H9 (cell line): ENCODE measurements around the gene FGFR3. TPM values are rescaled to one million over a fixed set of nuclear protein-coding genes. Genes with fewer than 3 reads are reported as not detected.

ENCODE experiments used
- DNase-seq: peaks from one replicate; pipeline ENCODE4 v3.0.0-alpha.2; 2017
- H2AFZ ChIP-seq: one replicate; pipeline ENCODE4 v1.6.1; 2013; ENCODE audit warnings: mild to moderate bottlenecking, low read length, control low read depth, moderate library complexity
- H2AK5ac ChIP-seq: 2 replicates; pipeline ENCODE4 v1.6.1; 2013; ENCODE audit warnings: low read length, control low read depth, mixed read lengths; ENCODE audit not compliant: insufficient read length
- H2BK120ac ChIP-seq: one replicate; pipeline ENCODE4 v1.6.1; 2013; ENCODE audit warnings: low read depth, mild to moderate bottlenecking, low read length, control low read depth, inconsistent platforms; ENCODE audit not compliant: poor library complexity, severe bottlenecking
- H2BK12ac ChIP-seq: 2 replicates; pipeline ENCODE4 v1.6.1; 2013; ENCODE audit warnings: low read length, control low read depth, mixed read lengths, low read depth; ENCODE audit not compliant: insufficient read length
- H2BK15ac ChIP-seq: 2 replicates; pipeline ENCODE4 v1.6.1; 2013; ENCODE audit warnings: low read depth, low read length, control low read depth
- H2BK20ac ChIP-seq: one replicate; pipeline ENCODE4 v1.6.1; 2013; ENCODE audit warnings: low read depth, mild to moderate bottlenecking, low read length, control low read depth, inconsistent platforms; ENCODE audit not compliant: poor library complexity, severe bottlenecking
- H2BK5ac ChIP-seq: 2 replicates; pipeline ENCODE4 v1.6.1; 2013; ENCODE audit warnings: low read length, control low read depth, mixed read lengths; ENCODE audit not compliant: insufficient read length
- H3K14ac ChIP-seq: 2 replicates; pipeline ENCODE4 v1.6.1; 2013; ENCODE audit warnings: low read length, control low read depth; ENCODE audit not compliant: insufficient read depth
- H3K18ac ChIP-seq: 2 replicates; pipeline ENCODE4 v1.6.1; 2013; ENCODE audit warnings: low read depth, mild to moderate bottlenecking, mixed read lengths, low read length, control low read depth; ENCODE audit not compliant: insufficient read length
- H3K23ac ChIP-seq: 2 replicates; pipeline ENCODE4 v1.6.1; 2013; ENCODE audit warnings: low read length, control low read depth, mixed read lengths, low read depth; ENCODE audit not compliant: insufficient read length
- H3K23me2 ChIP-seq: 2 replicates; pipeline ENCODE4 v1.6.1; 2013; ENCODE audit warnings: low read depth, mild to moderate bottlenecking, mixed read lengths, low read length, control low read depth; ENCODE audit not compliant: insufficient read length, poor library complexity, severe bottlenecking
- H3K27ac ChIP-seq: 2 replicates; pipeline ENCODE4 v1.5.1; 2013; ENCODE audit warnings: low read length, control low read depth, mixed read lengths, low read depth; ENCODE audit not compliant: insufficient read length
- H3K27me3 ChIP-seq: 2 replicates; pipeline ENCODE4 v1.6.1; 2013; ENCODE audit warnings: low read length, control low read depth, inconsistent platforms; ENCODE audit not compliant: insufficient read depth
- H3K4ac ChIP-seq: 2 replicates; pipeline ENCODE4 v1.6.1; 2013; ENCODE audit warnings: low read depth, mild to moderate bottlenecking, control low read depth, inconsistent platforms, low read length, moderate library complexity
- H3K4me1 ChIP-seq: 2 replicates; pipeline ENCODE4 v1.6.1; 2013; ENCODE audit warnings: low read length, control low read depth, inconsistent platforms; ENCODE audit not compliant: insufficient read depth
- H3K4me2 ChIP-seq: 2 replicates; pipeline ENCODE4 v1.6.1; 2013; ENCODE audit warnings: low read length, control low read depth, mixed read lengths; ENCODE audit not compliant: insufficient read length, insufficient read depth
- H3K56ac ChIP-seq: 2 replicates; pipeline ENCODE4 v1.6.1; 2013; ENCODE audit warnings: low read depth, mild to moderate bottlenecking, mixed read lengths, low read length, control low read depth; ENCODE audit not compliant: insufficient read length
- H3K79me1 ChIP-seq: 2 replicates; pipeline ENCODE4 v1.6.1; 2013; ENCODE audit warnings: low read depth, mild to moderate bottlenecking, moderate library complexity, low read length, control low read depth, inconsistent platforms; ENCODE audit not compliant: insufficient read depth, poor library complexity, severe bottlenecking
- H3K79me2 ChIP-seq: 2 replicates; pipeline ENCODE4 v1.6.1; 2013; ENCODE audit warnings: low read length, control low read depth, inconsistent platforms; ENCODE audit not compliant: insufficient read depth
- H3K9ac ChIP-seq: 2 replicates; pipeline ENCODE4 v1.6.1; 2013; ENCODE audit warnings: low read length, control low read depth, mixed read lengths; ENCODE audit not compliant: insufficient read length; ENCODE audit errors: extremely low read depth
- H3K9me3 ChIP-seq: one replicate; pipeline ENCODE4 v1.6.1; 2013; ENCODE audit warnings: low read depth, low read length, inconsistent platforms; ENCODE audit not compliant: control insufficient read depth
- H3T11ph ChIP-seq: one replicate; pipeline ENCODE4 v1.6.1; 2013; ENCODE audit warnings: mild to moderate bottlenecking, low read length, control low read depth, inconsistent platforms
- H4K20me1 ChIP-seq: one replicate; pipeline ENCODE4 v1.6.1; 2013; ENCODE audit not compliant: control insufficient read depth, insufficient read length, insufficient read depth
- H4K5ac ChIP-seq: 2 replicates; pipeline ENCODE4 v1.6.1; 2013; ENCODE audit warnings: low read depth, mild to moderate bottlenecking, mixed read lengths, low read length, control low read depth; ENCODE audit not compliant: insufficient read length
- H4K8ac ChIP-seq: replicated peaks from 2 replicates; pipeline ENCODE4 v1.6.1; 2013; ENCODE audit warnings: low read length, control low read depth, mixed read lengths, low read depth; ENCODE audit not compliant: insufficient read length
- H4K91ac ChIP-seq: 2 replicates; pipeline ENCODE4 v1.6.1; 2013; ENCODE audit warnings: low read depth, mild to moderate bottlenecking, moderate library complexity, mixed read lengths, low read length, control low read depth; ENCODE audit not compliant: insufficient read length
- H3K27ac Mint-ChIP-seq, 3 experiments: 2 replicates in 2 of 3; 3 replicates in 1 of 3; pipeline ENCODE4 v1.8.0; 2020 to 2021; ENCODE audit warnings: mixed read lengths in 3 of 3, mild to moderate bottlenecking in 1 of 3, moderate library complexity in 1 of 3
- H3K27me3 Mint-ChIP-seq: 2 replicates; pipeline ENCODE4 v1.8.0; 2021; ENCODE audit warnings: low read depth, mild to moderate bottlenecking, moderate library complexity, mixed read lengths
- H3K36me3 Mint-ChIP-seq, 3 experiments: 2 replicates in 2 of 3; 3 replicates in 1 of 3; pipeline ENCODE4 v1.8.0; 2020 to 2021; ENCODE audit warnings: low read depth in 3 of 3, mixed read lengths in 3 of 3; ENCODE audit not compliant: insufficient read depth in 1 of 3
- H3K4me1 Mint-ChIP-seq, 2 experiments: 2 replicates each; pipeline ENCODE4 v1.8.0; 2020; ENCODE audit warnings: mixed read lengths in 2 of 2
- H3K4me3 Mint-ChIP-seq, 2 experiments: 2 replicates in 1 of 2; 3 replicates in 1 of 2; pipeline ENCODE4 v1.8.0; 2020 to 2021; ENCODE audit warnings: mild to moderate bottlenecking in 2 of 2, mixed read lengths in 2 of 2, moderate library complexity in 1 of 2
- H3K9me3 Mint-ChIP-seq, 2 experiments: 2 replicates in 1 of 2; 3 replicates in 1 of 2; pipeline ENCODE4 v1.8.0; 2020; ENCODE audit warnings: mild to moderate bottlenecking in 2 of 2, mixed read lengths in 2 of 2, moderate library complexity in 1 of 2
- WGBS: extraction: QIAGEN DNeasy Blood & Tissue Kit; methylation state at CpG from one replicate; pipeline ENCODE4 v1.1.7; 2013; ENCODE audit warnings: missing lambda C conversion rate, low lambda C conversion rate, mixed read lengths; ENCODE audit not compliant: insufficient read length; ENCODE audit errors: extremely low coverage; 5-methylcytosine and 5-hydroxymethylcytosine counted together
- total RNA-seq: library from RNA; stranded (reverse); gene quantifications from 2 replicates; pipeline ENCODE4 v1.2.1, GENCODE V29; 2021
- TF ChIP-seq, protein P1 (sequence below): fragments of 200-600 bp; sonication (generic); conservative IDR thresholded peaks from 3 replicates; pipeline ENCODE4 v1.8.0; 2021; ENCODE audit warnings: antibody characterized with exemption, mild to moderate bottlenecking

The FGFR3 gene
- total RNA-seq, 1 experiment from 2014 or later, result 75.7 TPM

DNA sequence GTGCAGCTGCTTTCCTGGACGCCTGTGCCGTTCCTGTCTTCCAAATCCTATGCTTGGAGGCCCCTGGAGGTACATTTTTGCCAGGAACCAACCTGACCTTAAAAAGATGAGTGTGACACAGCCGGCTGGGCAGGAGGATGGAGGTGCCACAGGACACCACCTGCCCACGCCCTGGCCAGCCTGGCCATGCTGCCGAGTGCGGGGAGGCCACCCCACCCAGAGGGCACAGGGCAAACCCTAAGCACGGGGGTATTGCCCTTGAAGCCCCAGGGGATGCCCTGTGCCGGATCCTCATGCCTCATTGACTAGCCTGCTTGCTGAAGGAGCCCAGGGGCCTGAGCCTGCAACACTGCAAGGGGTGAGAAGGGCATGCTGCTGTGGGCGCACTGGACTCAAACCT is 20.1 kb downstream of the FGFR3 start:
- Histone ChIP-seq H3K4me2 (no peak overlapping the region), H3K4me1 (no peaks in the 10 kb centered on the region), H3K27ac (no peak overlapping the region), H4K5ac (no peak overlapping the region), H3K23me2 (no peaks in the 10 kb centered on the region), H3K9me3 (no peaks in the 10 kb centered on the region), H3K79me1 (no peaks in the 10 kb centered on the region), H4K8ac (no peak overlapping the region), H2BK120ac (no peak overlapping the region), H2AK5ac (no peak overlapping the region), H3K27me3 (no peaks in the 10 kb centered on the region), H3K79me2 (no peaks in the 10 kb centered on the region), H3K14ac (no peak overlapping the region), H3K56ac (no peak overlapping the region), H2BK15ac (no peak overlapping the region), H4K20me1 (no peaks in the 10 kb centered on the region), H2BK12ac (no peak overlapping the region), H3K4ac (no peak overlapping the region), H4K91ac (no peak overlapping the region), H3K18ac (no peak overlapping the region), H2BK20ac (no peak overlapping the region), H2AFZ (no peak overlapping the region), H3K23ac (no peak overlapping the region), H3T11ph (no peak overlapping the region), H2BK5ac (no peak overlapping the region), H3K9ac (no peak overlapping the region)
- WGBS, result no CpG with 5 or more reads among the region's 9 CpGs
- H3K27me3 Mint-ChIP-seq, result no peaks in the 10 kb centered on the region
- 0 out of 4 replicates have a peak, but pooled peaks cover 0 to 3% of the 10 kb centered on the region in 2 experiments for H3K4me1 Mint-ChIP-seq
- H3K36me3 Mint-ChIP-seq, result peaks cover 13 to 40% (median 32%) of the 10 kb centered on the region in 3 experiments; a peak in 6 of 7 replicates
- no peak for DNase-seq
- H3K9me3 Mint-ChIP-seq, result no peaks in the 10 kb centered on the region
- no peak overlapping the region for H3K4me3 Mint-ChIP-seq
- TF ChIP-seq, protein P1, sequence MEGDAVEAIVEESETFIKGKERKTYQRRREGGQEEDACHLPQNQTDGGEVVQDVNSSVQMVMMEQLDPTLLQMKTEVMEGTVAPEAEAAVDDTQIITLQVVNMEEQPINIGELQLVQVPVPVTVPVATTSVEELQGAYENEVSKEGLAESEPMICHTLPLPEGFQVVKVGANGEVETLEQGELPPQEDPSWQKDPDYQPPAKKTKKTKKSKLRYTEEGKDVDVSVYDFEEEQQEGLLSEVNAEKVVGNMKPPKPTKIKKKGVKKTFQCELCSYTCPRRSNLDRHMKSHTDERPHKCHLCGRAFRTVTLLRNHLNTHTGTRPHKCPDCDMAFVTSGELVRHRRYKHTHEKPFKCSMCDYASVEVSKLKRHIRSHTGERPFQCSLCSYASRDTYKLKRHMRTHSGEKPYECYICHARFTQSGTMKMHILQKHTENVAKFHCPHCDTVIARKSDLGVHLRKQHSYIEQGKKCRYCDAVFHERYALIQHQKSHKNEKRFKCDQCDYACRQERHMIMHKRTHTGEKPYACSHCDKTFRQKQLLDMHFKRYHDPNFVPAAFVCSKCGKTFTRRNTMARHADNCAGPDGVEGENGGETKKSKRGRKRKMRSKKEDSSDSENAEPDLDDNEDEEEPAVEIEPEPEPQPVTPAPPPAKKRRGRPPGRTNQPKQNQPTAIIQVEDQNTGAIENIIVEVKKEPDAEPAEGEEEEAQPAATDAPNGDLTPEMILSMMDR, result no peak
- no peak overlapping the region for H3K27ac Mint-ChIP-seq
